Renal cortex interstitium (tissue), 11 donors: ENCODE measurements around the gene CGNL1. TPM values are rescaled to one million over a fixed set of nuclear protein-coding genes. Genes with fewer than 3 reads are reported as not detected.

Source experiments
- DNase-seq, 11 donors: peaks; one replicate each; pipeline ENCODE4 v3.0.0-alpha.2; 2013; ENCODE audit warnings: low read depth in 9 of 11, low spot score in 4 of 11; ENCODE audit errors: extremely low read depth in 1 of 11
- polyA plus RNA-seq, 3 donors: library from polyadenylated mRNA; unstranded; fragments of 120-200 nt; gene quantifications; one replicate each; pipeline ENCODE4 v1.2.1, GENCODE V29; 2013; ENCODE audit not compliant: insufficient read length in 3 of 3

Gene CGNL1
- polyA plus RNA-seq, 3 donors: 65.1 to 70.5 (median 65.3) TPM

DNA sequence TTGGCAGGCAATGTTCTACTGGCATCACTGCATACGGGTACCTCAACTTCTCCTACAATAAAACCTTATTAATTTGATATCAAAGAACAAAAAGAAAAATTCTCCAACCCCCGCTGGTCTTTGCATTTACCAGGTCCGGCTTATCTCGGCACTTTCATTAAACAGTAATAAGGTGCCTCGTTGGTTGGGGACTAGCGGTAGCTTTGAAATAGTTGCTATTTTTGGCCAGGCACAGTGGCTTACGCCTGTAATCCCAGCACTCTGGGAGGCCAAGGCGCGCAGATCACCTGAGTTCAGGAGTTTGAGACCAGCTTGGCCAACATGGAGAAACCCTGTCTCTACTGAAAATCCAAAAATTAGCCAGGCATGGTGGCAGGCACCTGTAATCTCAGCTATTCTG lies 32.0 kb upstream of the CGNL1 start:
- no peak for DNase-seq

- no peak for DNase-seq
Measured at GRCh38 chr15:57345584-57345983, 30.7 kb upstream of the CGNL1 start.

GRCh38 chr15:57348081-57348480 lies 28.2 kb upstream of the CGNL1 start:
- no peak for DNase-seq

- no peak for DNase-seq
Measured at GRCh38 chr15:57352535-57353316, 23.6 kb upstream of the CGNL1 start.

GRCh38 chr15:57353317-57353804 lies 22.9 kb upstream of the CGNL1 start:
- no peak for DNase-seq

DNA sequence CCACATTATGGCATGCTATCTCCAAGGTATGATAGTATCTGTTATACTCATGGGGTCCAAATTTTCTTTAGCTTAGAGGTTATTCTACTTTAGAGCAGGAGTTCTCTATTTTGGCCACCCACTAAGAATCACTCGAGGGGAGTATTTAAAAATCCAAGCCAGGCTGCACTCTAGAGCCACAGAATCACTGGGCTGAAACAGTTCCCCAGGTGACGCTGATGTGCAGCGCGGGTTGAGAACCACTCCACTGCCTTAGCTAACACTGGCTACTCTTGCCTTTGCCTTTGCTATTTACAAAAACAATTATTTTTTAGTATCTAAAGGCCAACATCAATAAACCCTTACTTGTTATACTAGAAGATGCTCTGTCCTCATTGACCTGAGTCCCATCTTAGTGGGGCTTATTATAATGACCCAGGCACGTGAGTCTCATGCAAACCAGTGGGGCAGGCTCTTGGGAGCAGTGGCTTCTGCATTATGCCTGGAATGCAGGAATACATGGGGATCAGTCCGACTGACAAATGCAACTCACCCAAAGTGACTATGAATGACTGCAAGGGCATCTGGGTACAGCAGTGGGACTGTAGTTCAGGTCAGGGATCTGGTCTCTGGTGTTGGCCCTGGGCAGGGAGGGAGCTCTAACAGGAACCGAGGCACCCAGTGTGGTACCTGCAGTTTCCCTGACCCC lies 21.7 kb upstream of the CGNL1 start:
- DNase-seq: no peak

GRCh38 chr15:57355259-57355658 lies 21.0 kb upstream of the CGNL1 start:
- no peak for DNase-seq

- DNase-seq: no peak
Measured at GRCh38 chr15:57356178-57356577, 20.1 kb upstream of the CGNL1 start.

GRCh38 chr15:57356636-57357035 lies 19.7 kb upstream of the CGNL1 start:
- DNase-seq: no peak

GRCh38 chr15:57357799-57358198 lies 18.5 kb upstream of the CGNL1 start:
- no peak for DNase-seq

DNA sequence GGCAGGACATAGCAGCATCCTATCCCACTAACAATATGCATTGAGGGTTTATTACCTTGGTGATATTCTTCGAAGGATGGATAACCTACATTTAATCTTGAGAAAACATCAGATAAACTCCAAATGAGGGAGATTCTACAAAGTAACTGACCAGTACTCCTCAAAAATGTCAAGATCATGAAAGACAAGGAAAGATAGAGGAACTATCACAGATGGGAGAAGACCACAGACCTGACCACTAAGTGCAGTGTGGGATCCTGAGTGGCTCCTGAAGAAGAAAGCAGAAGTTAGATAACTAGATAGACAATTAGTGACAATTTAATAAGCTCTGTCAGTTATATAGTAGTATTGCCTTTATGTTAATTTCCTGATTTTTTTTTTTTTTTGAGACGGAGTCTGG lies 17.7 kb upstream of the CGNL1 start:
- no peak for DNase-seq

DNA sequence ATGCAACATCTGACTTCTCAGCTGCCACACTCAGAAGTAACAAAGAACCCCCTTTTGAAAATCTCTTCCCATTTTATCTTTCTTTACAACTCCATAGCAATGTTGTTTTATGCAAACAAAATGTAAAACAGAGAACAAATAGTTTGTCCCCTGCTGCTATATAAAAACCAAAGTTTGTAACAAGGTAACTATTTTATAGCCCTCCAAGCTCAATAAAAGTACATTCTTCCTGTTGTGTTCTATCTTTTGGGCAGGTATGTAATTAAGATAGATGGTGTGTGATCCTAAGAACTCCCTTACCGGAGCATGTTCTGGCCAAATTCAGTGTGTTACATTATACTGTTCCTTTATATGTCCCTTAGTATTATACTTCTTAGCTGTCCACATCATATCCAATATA lies 12.6 kb upstream of the CGNL1 start:
- DNase-seq: no peak

DNA sequence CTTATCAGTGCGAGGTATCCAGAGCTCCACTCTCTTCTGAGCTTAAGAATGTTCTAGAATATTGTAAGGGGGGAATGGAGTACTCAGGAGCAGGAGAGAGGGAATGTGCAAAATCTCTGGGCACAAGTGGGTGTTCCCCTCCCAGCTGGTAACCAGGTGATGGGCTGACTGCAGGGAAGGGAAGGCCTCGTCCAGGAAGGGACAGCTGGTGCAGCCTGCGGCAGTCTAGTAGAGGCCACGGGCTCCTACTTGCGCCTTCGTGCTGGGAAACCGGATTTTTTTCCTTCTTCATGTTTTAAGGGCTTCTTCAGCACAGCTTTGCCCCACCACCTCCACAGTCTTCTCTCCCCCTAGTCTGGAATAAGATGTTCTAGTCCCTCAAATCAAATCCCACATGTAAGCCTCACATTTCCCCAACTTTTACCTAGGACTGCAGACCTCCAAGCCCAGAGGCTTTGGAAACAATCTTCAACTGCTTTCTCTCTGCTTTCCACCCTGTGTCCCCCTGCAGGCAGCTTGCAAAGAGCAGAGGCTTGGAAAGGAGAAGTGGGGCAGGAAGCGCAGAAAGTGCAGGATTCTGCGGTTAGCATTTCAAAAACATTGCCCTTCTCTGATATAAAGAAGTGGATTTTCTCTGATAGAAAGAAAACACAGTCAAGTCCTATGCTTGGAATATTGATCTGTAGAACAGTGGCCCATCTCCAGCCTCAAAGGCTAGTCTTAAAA lies 11.9 kb upstream of the CGNL1 start:
- no peak for DNase-seq

DNA sequence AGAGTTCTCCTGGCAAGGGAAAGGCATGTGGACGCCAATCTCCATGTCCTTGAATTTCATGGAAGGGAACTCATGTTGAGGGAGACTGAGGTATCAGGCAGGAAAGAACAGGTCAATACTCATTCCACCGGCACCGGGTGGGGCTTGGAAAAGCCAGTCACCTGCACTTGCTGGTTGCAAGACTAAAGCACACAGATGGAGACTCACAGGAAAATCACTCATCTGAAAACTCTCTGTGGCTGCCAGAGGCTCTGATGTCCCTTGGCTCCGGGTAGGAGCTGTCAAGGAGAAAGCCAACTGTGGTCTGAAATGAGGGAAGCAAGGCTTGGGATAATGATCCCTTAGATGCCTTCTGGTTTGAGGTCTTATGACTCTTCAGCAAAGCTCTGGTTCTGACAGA lies 8.7 kb upstream of the CGNL1 start:
- no peak for DNase-seq

DNA sequence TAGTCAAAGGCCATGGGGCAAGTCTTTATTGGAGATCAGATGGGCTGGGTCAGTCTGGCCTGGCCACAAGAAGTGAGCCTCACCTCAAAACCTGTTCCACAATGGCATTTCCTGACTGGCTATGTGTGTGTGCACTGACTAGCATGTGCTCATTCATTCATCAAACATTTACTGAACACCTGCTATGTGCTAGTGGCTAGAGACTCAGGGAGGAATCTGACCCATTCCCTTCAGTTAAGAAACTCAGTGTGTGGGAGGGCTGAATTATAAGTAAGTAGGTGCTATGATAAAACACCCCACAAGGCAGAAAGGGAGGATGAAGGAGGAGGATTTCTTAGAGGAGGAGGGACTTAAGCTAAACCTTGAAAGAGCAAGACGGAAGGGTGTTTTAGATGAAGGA lies 5.4 kb upstream of the CGNL1 start:
- no peak for DNase-seq

DNA sequence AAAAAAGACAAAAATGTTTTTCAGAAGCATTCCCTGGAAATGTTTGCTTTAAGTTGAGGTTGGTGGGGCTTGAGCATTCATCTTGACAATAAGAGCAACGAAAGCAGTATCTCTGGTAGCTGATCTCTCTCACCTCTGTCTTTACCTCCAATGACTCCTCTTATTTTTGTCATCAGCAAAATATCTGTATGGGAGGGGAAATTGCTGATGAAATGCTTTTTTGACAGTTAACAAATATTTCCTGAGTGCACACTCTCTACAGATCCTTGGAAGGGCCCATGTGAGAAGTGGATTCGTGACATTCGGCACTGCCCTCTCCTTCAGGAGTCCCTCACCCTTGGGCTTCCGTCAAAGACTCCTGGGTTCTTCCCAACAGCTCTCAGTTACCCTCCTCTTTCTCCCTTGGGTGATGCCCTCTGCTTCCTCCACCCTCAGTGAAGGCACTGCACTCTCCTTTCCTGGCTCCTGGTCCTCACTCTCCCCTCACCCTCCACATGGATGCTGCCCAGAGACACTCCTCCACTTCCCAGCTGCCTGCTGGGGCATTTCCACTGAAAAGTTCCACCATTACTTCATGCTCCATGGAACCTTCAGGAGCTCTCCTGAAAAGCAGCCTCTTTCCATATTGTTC lies 2.9 kb upstream of the CGNL1 start:
- no peak for DNase-seq

- no peak for DNase-seq
Measured at GRCh38 chr15:57373882-57374276, 2.4 kb upstream of the CGNL1 start.

DNA sequence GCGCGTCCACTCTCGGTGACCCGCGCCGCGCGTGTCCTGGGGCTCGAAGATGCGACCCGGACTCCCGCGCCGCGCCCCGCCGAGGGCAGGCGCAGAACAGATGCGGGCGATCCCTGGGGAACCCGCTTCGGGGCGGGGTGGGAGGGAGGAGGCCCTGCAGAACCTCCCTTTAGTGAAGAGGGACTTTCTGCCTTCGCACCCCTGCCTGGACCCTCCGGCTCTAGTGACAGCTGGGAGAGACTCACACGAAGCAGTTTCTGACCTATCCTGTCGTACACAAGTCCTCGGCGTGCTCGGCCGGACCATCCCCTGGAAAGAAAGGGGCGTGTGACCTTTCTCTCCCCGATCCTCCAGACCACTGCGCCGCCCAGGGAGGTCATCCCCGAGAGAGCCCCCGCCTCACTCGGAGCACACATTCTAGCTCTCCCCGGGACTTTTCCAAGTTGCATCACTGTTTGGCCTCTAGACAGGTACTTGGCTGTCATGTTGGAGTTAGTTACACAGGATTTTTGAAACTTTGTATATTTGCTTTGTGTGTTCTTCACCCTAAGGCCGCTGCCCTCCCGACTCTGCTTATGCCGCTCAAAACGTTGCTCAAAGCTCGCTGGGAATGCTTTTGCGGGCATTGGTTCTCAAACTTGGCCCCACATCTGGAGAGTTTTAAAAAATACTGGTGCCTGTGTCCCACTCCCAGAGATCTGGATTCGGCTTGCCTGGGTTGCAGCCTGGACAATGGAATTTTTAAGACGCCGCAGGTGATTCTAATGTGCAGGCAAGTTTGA lies 582 bp downstream of the CGNL1 start:
- no peak for DNase-seq

GRCh38 chr15:57377478-57377847 lies 1.2 kb downstream of the CGNL1 start:
- no peak for DNase-seq
